K562 (cell line): Measurements from ENCODE around the gene MRPS10. TPM values are rescaled to one million over a fixed set of nuclear protein-coding genes. Genes with fewer than 3 reads are reported as not detected.

ENCODE experiments used
- CUX1 ChIP-seq: fragments of 200-800 bp; sonication (Bioruptor generic); IDR thresholded peaks from 2 replicates; pipeline ENCODE4 v1.6.1; 2016; ENCODE audit warnings: missing genetic modification characterization, missing compliant biosample characterization
- ELF4 ChIP-seq: fragments of 450-650 bp; formaldehyde crosslinking; IDR thresholded peaks from 2 replicates; pipeline ENCODE4 v1.4.0; 2022; ENCODE audit warnings: missing genetic modification characterization
- FOXM1 ChIP-seq, 2 experiments: fragments of 450-650 bp in 1 of 2; sonication (generic) in 1 of 2; formaldehyde crosslinking in 1 of 2; IDR thresholded peaks; 2 replicates each; pipeline versions ENCODE4 v1.6.1 to v1.9.0; 2017 to 2022; ENCODE audit warnings: low read depth in 2 of 2, mild to moderate bottlenecking in 2 of 2, missing genetic modification reagents in 1 of 2, moderate library complexity in 1 of 2
- MBD1 ChIP-seq: fragments of 250-450 bp; sonication (Bioruptor Pico); IDR thresholded peaks from 2 replicates; pipeline ENCODE4 v1.8.0; 2022; ENCODE audit warnings: inconsistent platforms
- NR2C2 ChIP-seq, 2 experiments: fragments of 200-800 bp in 1 of 2; sonication (Bioruptor generic) in 1 of 2; sonication (generic) in 1 of 2; formaldehyde crosslinking in 1 of 2; IDR thresholded peaks; 2 replicates each; pipeline versions ENCODE4 v1.6.1 to v1.8.0; 2016 to 2022; ENCODE audit warnings: mild to moderate bottlenecking in 1 of 2, missing compliant biosample characterization in 1 of 2, missing genetic modification characterization in 1 of 2, missing genetic modification reagents in 1 of 2
- RNF2 ChIP-seq: sonication (generic); IDR thresholded peaks from 2 replicates; pipeline ENCODE4 v1.6.1; 2016
- TRIM25 ChIP-seq: fragments of 450-650 bp; IDR thresholded peaks from 2 replicates; pipeline ENCODE4 v1.7.0; 2016; ENCODE audit warnings: borderline replicate concordance
- polyA plus RNA-seq, 8 experiments: library from polyadenylated mRNA; depleted of rRNA in 4 of 8; stranded (reverse) in 5 of 8; unstranded in 3 of 8; fragments of >200 nt; fragmentation: Nextera tagmentation in 2 of 8; fragmentation: Illumina TruSeq in 1 of 8; extraction: Ambion mirVana in 2 of 8; extraction: Trizol in 1 of 8; gene quantifications; 2 replicates each; pipeline versions ENCODE4 v1.2.1 to v1.2.3, GENCODE V29; 2011 to 2014; ENCODE audit warnings: inconsistent platforms in 1 of 8, missing spikeins in 1 of 8
- total RNA-seq, 7 experiments: library from RNA; depleted of rRNA in 6 of 7; stranded (reverse); fragments of >200 nt in 6 of 7; fragmentation: Illumina TruSeq in 2 of 7; extraction: Trizol in 2 of 7; gene quantifications; 2 replicates each; pipeline versions ENCODE4 v1.2.1 to v1.2.3, GENCODE V29; 2011 to 2021; ENCODE audit warnings: low replicate concordance in 1 of 7

Gene MRPS10
- total and polyA plus RNA-seq, 9 of the 15 experiments (the other 6 are each of a cell fraction or from before 2014, with no cell fraction given), result 48.6 to 166 (median 93.7) TPM

DNA sequence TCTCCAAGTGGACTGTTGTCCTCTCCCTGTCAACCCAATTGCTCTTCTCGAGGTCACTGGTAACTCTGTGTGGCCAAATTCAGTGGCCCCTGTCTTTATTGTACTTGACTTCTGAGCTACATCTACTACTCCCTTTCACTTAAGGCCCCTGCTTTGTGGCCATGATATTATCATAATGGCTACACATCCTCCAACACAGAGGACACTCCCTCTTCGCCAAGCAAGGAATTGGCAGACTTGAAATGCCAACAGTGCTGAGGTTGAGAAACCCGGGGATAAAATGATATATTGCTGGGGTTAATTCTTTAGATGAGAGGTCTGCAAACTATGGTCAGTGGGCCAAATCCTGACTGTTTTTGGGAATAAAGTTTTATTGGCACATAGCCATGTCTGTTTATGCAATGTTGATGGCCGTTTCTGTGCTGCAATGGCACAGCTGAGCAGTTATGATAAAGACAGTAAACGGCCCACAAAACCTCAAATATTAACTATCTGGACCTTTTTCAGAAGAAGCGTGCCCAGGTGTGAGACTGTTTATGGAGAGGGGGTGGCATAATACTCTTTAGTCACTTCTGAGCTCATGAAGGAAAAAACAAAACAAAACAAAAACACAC lies 12.0 kb upstream of the MRPS10 start (continued):
- TF ChIP-seq TRIM25 (no peak), FOXM1 (IDR thresholded peaks at IDR 0.05; ENCODE audit: low read depth) (no peak), FOXM1 (CRISPR knock-in tag; IDR thresholded peaks at IDR 0.05; ENCODE audit: low read depth) (no peak), CUX1 (CRISPR knock-in tag) (0 out of 2 replicates have a peak, but pooled peaks have one; percentile 35), RNF2 (no peak), NR2C2 (CRISPR knock-in tag; IDR thresholded peaks at IDR 0.05) (no peak), NR2C2 (tag; IDR thresholded peaks at IDR 0.05) (peak; percentile 39; the same call in 1 of the 2 replicates), ELF4 (CRISPR knock-in tag) (no peak), MBD1 (CRISPR knock-in tag) (no peak)
